HepG2 (cell line): ENCODE measurements around the gene USP7. TPM values are rescaled to one million over a fixed set of nuclear protein-coding genes. Genes with fewer than 3 reads are reported as not detected.

ENCODE experiments used
- EP300 ChIP-seq, 3 experiments: sonication (generic) in 1 of 3; formaldehyde crosslinking in 1 of 3; IDR thresholded peaks; 2 replicates each; pipeline versions ENCODE4 v1.5.1 to v1.6.1; 2011 to 2020; ENCODE audit warnings: low read depth in 2 of 3, low read length in 2 of 3, borderline replicate concordance in 1 of 3, improper control_type of control experiment in 1 of 3, mild to moderate bottlenecking in 1 of 3, missing genetic modification reagents in 1 of 3, moderate library complexity in 1 of 3
- SP2 ChIP-seq: sonication (generic); formaldehyde crosslinking; IDR thresholded peaks from 2 replicates; pipeline ENCODE4 v1.5.1; 2020; ENCODE audit warnings: mild to moderate bottlenecking, missing genetic modification reagents
- ZBTB21 ChIP-seq: sonication (generic); formaldehyde crosslinking; IDR thresholded peaks from 2 replicates; pipeline ENCODE4 v1.4.0; 2020; ENCODE audit warnings: missing genetic modification reagents
- ZFP37 ChIP-seq: sonication (generic); formaldehyde crosslinking; IDR thresholded peaks from 2 replicates; pipeline ENCODE4 v1.4.0; 2020; ENCODE audit warnings: missing genetic modification reagents, borderline replicate concordance
- ZHX2 ChIP-seq, 2 experiments: sonication (generic) in 1 of 2; formaldehyde crosslinking in 1 of 2; IDR thresholded peaks; 2 replicates each; pipeline versions ENCODE4 v1.6.1 to v1.9.0; 2014 to 2022; ENCODE audit warnings: antibody characterized with exemption in 1 of 2, borderline replicate concordance in 1 of 2, inconsistent platforms in 1 of 2, low read depth in 1 of 2, missing genetic modification reagents in 1 of 2
- polyA plus RNA-seq, 8 experiments: library from polyadenylated mRNA; depleted of rRNA in 3 of 8; stranded (reverse) in 7 of 8; unstranded in 1 of 8; fragments of >200 nt; fragmentation: Illumina TruSeq in 4 of 8; extraction: Trizol in 4 of 8; gene quantifications; 2 replicates each; pipeline versions ENCODE4 v1.2.1 to v1.2.3, GENCODE V29; 2011 to 2016; ENCODE audit warnings: low read depth in 4 of 8, missing spikeins in 1 of 8, mixed read lengths in 1 of 8; ENCODE audit not compliant: insufficient read depth in 1 of 8
- total RNA-seq, 5 experiments: library from RNA; depleted of rRNA; stranded (reverse); fragments of >200 nt; fragmentation: Illumina TruSeq; extraction: Trizol; gene quantifications; 2 replicates each; pipeline ENCODE4 v1.2.3, GENCODE V29; 2016; ENCODE audit warnings: low read depth in 1 of 5

Gene USP7
- total and polyA plus RNA-seq, 2 of the 13 experiments (the other 11 are each of a cell fraction or from before 2014, with no cell fraction given): 52.5 to 173 TPM

DNA sequence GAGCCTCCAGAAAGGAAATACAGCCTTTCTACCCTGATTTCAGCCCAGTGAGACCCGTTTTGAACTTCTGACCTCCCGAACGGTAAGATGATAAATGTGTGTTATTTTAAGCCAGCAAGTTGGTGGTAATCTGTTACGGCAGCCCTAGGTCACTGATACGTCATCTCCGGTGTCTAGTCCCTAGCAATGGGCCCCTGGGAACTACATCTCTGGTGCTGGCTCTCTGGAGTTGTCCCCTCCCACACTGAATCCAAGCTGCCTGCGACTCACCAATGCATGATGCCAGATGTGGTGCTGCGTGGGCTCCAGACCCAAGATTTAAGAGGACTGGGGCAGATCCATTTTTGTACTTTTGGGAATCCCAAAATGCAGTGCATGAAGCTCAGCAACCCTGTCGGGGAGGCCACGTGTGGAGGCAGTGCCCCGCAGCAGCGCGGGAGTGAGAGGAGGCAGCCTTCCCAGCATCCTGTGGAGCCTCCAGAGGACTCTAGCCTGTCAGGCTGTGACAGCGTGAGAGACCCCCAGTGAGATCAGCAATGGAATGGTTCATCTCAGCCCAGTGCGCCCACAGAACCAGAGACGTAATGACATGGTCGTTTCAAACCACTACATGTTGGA lies 43.6 kb upstream of the USP7 start (continued):
- TF ChIP-seq ZHX2 (IDR thresholded peaks at IDR 0.05; ENCODE audit: low read depth): peak; percentile 73; the same call in 1 of the 2 replicates
- TF ChIP-seq ZHX2 (CRISPR knock-in tag; IDR thresholded peaks at IDR 0.05; ENCODE audit: borderline replicate concordance): no peak
- TF ChIP-seq ZBTB21 (CRISPR knock-in tag): peak; percentile 85
- no peak for TF ChIP-seq ZFP37 (CRISPR knock-in tag)
- no peak for TF ChIP-seq EP300 (IDR thresholded peaks at IDR 0.05; ENCODE audit: low read depth in 2 of 2, low read length in 2 of 2)
- no peak for TF ChIP-seq EP300 (CRISPR knock-in tag; IDR thresholded peaks at IDR 0.05; ENCODE audit: borderline replicate concordance)
- TF ChIP-seq SP2: no peak
